ENCODE measurements around the gene RFX3.
"Not testable (repeated sequence)": the region's sequence is repeated elsewhere in the genome, so short reads cannot be mapped to it uniquely, and the experiment has no call there.

The RFX3 gene

GRCh38 chr9:3308609-3309008, 217.2 kb downstream of the RFX3 start:
- Histone ChIP-seq H3K27me3 (ENCODE audit: insufficient read depth, low read length) (no peaks in the 10 kb centered on the region), H3K4me2 (ENCODE audit: low read length) (no peak overlapping the region), H4K20me1 (ENCODE audit: insufficient read depth, low read length) (no peaks in the 10 kb centered on the region), H3K36me3 (ENCODE audit: insufficient read depth, low read length) (no peaks in the 10 kb centered on the region), H3K9ac (ENCODE audit: low read length) (no peak overlapping the region), H3K4me3 (ENCODE audit: low read depth, low read length, poor library complexity, severe bottlenecking) (no peak overlapping the region), H2AFZ (ENCODE audit: low read length) (no peak overlapping the region), H3F3A (ENCODE audit: insufficient read depth, low read length) (no peaks in the 10 kb centered on the region), H3K9me2 (ENCODE audit: low read depth, low read length) (no peaks in the 10 kb centered on the region), H3K79me2 (ENCODE audit: insufficient read depth, low read length) (no peaks in the 10 kb centered on the region), H3K9me3 (ENCODE audit: low read length) (no peaks in the 10 kb centered on the region), H3K27ac (ENCODE audit: low read depth, low read length, poor library complexity, severe bottlenecking) (no peak overlapping the region), H3K4me1 (ENCODE audit: insufficient read depth, low read length, severe bottlenecking) (no peaks in the 10 kb centered on the region)
- TF ChIP-seq, protein P1, sequence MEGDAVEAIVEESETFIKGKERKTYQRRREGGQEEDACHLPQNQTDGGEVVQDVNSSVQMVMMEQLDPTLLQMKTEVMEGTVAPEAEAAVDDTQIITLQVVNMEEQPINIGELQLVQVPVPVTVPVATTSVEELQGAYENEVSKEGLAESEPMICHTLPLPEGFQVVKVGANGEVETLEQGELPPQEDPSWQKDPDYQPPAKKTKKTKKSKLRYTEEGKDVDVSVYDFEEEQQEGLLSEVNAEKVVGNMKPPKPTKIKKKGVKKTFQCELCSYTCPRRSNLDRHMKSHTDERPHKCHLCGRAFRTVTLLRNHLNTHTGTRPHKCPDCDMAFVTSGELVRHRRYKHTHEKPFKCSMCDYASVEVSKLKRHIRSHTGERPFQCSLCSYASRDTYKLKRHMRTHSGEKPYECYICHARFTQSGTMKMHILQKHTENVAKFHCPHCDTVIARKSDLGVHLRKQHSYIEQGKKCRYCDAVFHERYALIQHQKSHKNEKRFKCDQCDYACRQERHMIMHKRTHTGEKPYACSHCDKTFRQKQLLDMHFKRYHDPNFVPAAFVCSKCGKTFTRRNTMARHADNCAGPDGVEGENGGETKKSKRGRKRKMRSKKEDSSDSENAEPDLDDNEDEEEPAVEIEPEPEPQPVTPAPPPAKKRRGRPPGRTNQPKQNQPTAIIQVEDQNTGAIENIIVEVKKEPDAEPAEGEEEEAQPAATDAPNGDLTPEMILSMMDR (IDR thresholded peaks at IDR 0.05; ENCODE audit: low read length), result no peak

DNA sequence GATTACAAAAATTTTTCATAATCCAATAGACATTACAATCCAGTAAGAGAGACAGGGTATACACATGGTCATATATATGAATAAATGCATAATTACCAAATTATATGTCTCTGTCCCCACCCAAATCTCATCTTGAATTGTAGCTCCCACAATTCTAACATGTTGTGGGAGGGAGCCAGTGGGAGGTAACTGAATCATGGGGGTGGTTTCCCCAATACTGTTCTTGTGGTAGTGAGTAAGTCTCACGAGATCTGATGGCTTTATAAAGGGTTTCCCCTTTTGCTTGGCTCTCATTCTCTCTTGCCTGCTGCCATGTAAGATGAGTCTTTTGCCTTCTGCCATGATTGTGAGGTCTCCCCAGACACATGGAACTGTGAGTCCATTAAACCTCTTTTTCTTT, 221.4 kb downstream of the RFX3 start:
- H3K27ac ChIP-seq (ENCODE audit: low read depth, low read length, poor library complexity, severe bottlenecking); H3K4me2 ChIP-seq (ENCODE audit: low read length); H2AFZ ChIP-seq (ENCODE audit: low read length); H3K27me3 ChIP-seq (ENCODE audit: insufficient read depth, low read length); H4K20me1 ChIP-seq (ENCODE audit: insufficient read depth, low read length); H3K9ac ChIP-seq (ENCODE audit: low read length); H3K9me3 ChIP-seq (ENCODE audit: low read length); H3K9me2 ChIP-seq (ENCODE audit: low read depth, low read length); H3K79me2 ChIP-seq (ENCODE audit: insufficient read depth, low read length); H3K4me3 ChIP-seq (ENCODE audit: low read depth, low read length, poor library complexity, severe bottlenecking); H3F3A ChIP-seq (ENCODE audit: insufficient read depth, low read length); H3K36me3 ChIP-seq (ENCODE audit: insufficient read depth, low read length): not testable (repeated sequence)
- peaks cover 14% of the 10 kb centered on the region for H3K4me1 ChIP-seq (ENCODE audit: insufficient read depth, low read length, severe bottlenecking)

DNA sequence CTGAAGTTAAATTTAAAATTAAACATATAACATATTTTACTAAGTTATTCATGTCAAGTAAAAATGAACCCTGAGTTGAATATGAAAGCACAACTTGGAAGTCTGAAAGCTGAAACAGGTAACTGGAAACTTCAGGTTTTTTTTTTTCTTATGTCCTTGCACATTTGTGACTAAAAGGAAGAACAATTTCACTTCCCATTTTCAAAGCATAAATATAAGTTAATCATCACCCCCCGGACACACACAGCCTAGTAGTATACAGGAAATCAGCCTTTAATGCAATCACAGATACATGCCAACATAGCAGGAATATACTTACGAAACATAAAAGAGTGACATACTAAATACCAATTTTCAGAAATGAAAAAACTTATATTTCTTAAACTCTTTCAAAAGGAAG, 225.9 kb downstream of the RFX3 start:
- Histone ChIP-seq H3K9me2 (ENCODE audit: low read depth, low read length) (no peaks in the 10 kb centered on the region), H3K36me3 (ENCODE audit: insufficient read depth, low read length) (no peaks in the 10 kb centered on the region), H3K9ac (ENCODE audit: low read length) (no peak overlapping the region), H3K4me1 (ENCODE audit: insufficient read depth, low read length, severe bottlenecking) (peaks cover 15% of the 10 kb centered on the region), H3K27me3 (ENCODE audit: insufficient read depth, low read length) (no peaks in the 10 kb centered on the region), H4K20me1 (ENCODE audit: insufficient read depth, low read length) (no peaks in the 10 kb centered on the region), H3K79me2 (ENCODE audit: insufficient read depth, low read length) (no peaks in the 10 kb centered on the region), H2AFZ (ENCODE audit: low read length) (no peak overlapping the region), H3K4me2 (ENCODE audit: low read length) (no peak overlapping the region), H3K4me3 (ENCODE audit: low read depth, low read length, poor library complexity, severe bottlenecking) (no peak overlapping the region), H3K9me3 (ENCODE audit: low read length) (no peaks in the 10 kb centered on the region), H3K27ac (ENCODE audit: low read depth, low read length, poor library complexity, severe bottlenecking) (no peak overlapping the region), H3F3A (ENCODE audit: insufficient read depth, low read length) (no peaks in the 10 kb centered on the region)
- TF ChIP-seq EZH2 (IDR thresholded peaks at IDR 0.05; ENCODE audit: borderline replicate concordance, low read length), result no peak
- TF ChIP-seq, protein P1 (IDR thresholded peaks at IDR 0.05; ENCODE audit: low read length), result no peak

- Histone ChIP-seq H3K36me3 (ENCODE audit: insufficient read depth, low read length) (peaks cover 11% of the 10 kb centered on the region; the same call in 1 of the 2 replicates), H3K27ac (ENCODE audit: low read depth, low read length, poor library complexity, severe bottlenecking) (no peak overlapping the region), H2AFZ (ENCODE audit: low read length) (no peak overlapping the region), H3K27me3 (ENCODE audit: insufficient read depth, low read length) (no peaks in the 10 kb centered on the region), H3K4me3 (ENCODE audit: low read depth, low read length, poor library complexity, severe bottlenecking) (no peak overlapping the region), H3K79me2 (ENCODE audit: insufficient read depth, low read length) (no peaks in the 10 kb centered on the region), H3K9me2 (ENCODE audit: low read depth, low read length) (no peaks in the 10 kb centered on the region), H3K4me1 (ENCODE audit: insufficient read depth, low read length, severe bottlenecking) (peaks cover 15% of the 10 kb centered on the region), H3K9me3 (ENCODE audit: low read length) (no peaks in the 10 kb centered on the region), H4K20me1 (ENCODE audit: insufficient read depth, low read length) (no peaks in the 10 kb centered on the region), H3K9ac (ENCODE audit: low read length) (no peak overlapping the region), H3K4me2 (ENCODE audit: low read length) (no peak overlapping the region), H3F3A (ENCODE audit: insufficient read depth, low read length) (no peaks in the 10 kb centered on the region)
- TF ChIP-seq, protein P1 (IDR thresholded peaks at IDR 0.05; ENCODE audit: low read length), result no peak
- TF ChIP-seq EZH2 (IDR thresholded peaks at IDR 0.05; ENCODE audit: borderline replicate concordance, low read length), result no peak
Measured at GRCh38 chr9:3296536-3296935, 229.3 kb downstream of the RFX3 start.

Data from OCI-LY1 (cell line).